NT2/D1 (cell line): ENCODE results near the gene TFAP2D.
A peak's percentile ranks its signal among the peaks of the same experiment; 100 is the strongest.

ENCODE experiments used
- DNase-seq: peaks from one replicate; pipeline ENCODE4 v3.0.0-alpha.2; 2011; ENCODE audit warnings: low read depth, low spot score
- H3K27me3 ChIP-seq: 2 replicates; pipeline ENCODE4 v1.6.0; 2011; ENCODE audit warnings: mild to moderate bottlenecking; ENCODE audit not compliant: insufficient read length, insufficient read depth
- H3K36me3 ChIP-seq: 2 replicates; pipeline ENCODE4 v1.6.1; 2011; ENCODE audit warnings: mild to moderate bottlenecking, low read length, mixed read lengths; ENCODE audit not compliant: insufficient read depth, insufficient read length
- H3K4me1 ChIP-seq: 2 replicates; pipeline ENCODE4 v1.5.1; 2011; ENCODE audit not compliant: insufficient read depth, insufficient read length
- H3K4me3 ChIP-seq: 2 replicates; pipeline ENCODE4 v1.5.1; 2011; ENCODE audit warnings: low read depth; ENCODE audit not compliant: insufficient read length
- H3K9ac ChIP-seq: 2 replicates; pipeline ENCODE4 v1.6.0; 2011; ENCODE audit warnings: low read depth; ENCODE audit not compliant: insufficient read length
- H3K9me3 ChIP-seq: 2 replicates; pipeline ENCODE4 v1.5.1; 2011; ENCODE audit warnings: mild to moderate bottlenecking, low read length; ENCODE audit not compliant: insufficient read depth
- SUZ12 ChIP-seq: IDR thresholded peaks from 2 replicates; pipeline ENCODE4 v1.6.1; 2011; ENCODE audit not compliant: insufficient read length, insufficient read depth; ENCODE audit errors: extremely low read depth
- YY1 ChIP-seq: IDR thresholded peaks from 2 replicates; pipeline ENCODE4 v1.6.1; 2011; ENCODE audit not compliant: insufficient read length, insufficient read depth
- ZNF274 ChIP-seq: IDR thresholded peaks from 2 replicates; pipeline ENCODE4 v1.6.1; 2011; ENCODE audit warnings: mild to moderate bottlenecking, low read depth, low read length

Gene TFAP2D

GRCh38 chr6:50699051-50699775 is 14.1 kb upstream of the TFAP2D start:
- Histone ChIP-seq H3K9me3 (no peaks in the 10 kb centered on the region), H3K9ac (no peak overlapping the region), H3K4me3 (no peak overlapping the region), H3K27me3 (peaks cover 3% of the 10 kb centered on the region), H3K36me3 (no peaks in the 10 kb centered on the region), H3K4me1 (no peaks in the 10 kb centered on the region)
- DNase-seq = no peak
- TF ChIP-seq SUZ12 = no peak
- no peak for TF ChIP-seq ZNF274
- TF ChIP-seq YY1 = no peak

DNA sequence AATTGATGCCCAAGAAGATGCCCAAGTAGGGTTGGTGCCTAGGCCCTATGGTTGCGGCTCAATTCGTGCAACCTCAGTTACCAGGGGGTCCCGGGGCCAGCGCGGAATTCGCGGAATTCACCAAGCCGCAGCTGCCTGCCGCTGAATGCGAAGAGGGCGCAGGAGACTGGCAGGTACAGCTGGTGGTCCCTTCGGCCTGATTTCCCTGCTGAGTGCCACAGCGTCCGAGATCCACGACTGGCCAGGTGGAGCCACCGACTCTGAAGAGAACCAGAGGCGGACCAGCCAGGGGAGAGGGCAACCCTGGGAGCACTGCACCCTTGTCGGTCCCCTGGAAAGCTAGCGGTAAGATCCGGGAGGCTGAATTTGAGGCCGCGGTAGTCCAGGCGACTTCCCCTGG is 6.8 kb upstream of the TFAP2D start:
- no peaks in the 10 kb centered on the region for H3K36me3 ChIP-seq
- H3K4me3 ChIP-seq = peak overlapping the region; percentile 11
- H3K9me3 ChIP-seq = no peaks in the 10 kb centered on the region
- H3K27me3 ChIP-seq = peaks cover 52% of the 10 kb centered on the region
- no peaks in the 10 kb centered on the region for H3K4me1 ChIP-seq
- no peak for DNase-seq
- TF ChIP-seq SUZ12 = no peak
- no peak for TF ChIP-seq ZNF274
- no peak for TF ChIP-seq YY1
- H3K9ac ChIP-seq = no peak overlapping the region

- Histone ChIP-seq H3K4me1 (no peaks in the 10 kb centered on the region), H3K9me3 (no peaks in the 10 kb centered on the region), H3K36me3 (no peaks in the 10 kb centered on the region), H3K4me3 (peak overlapping the region; percentile 11), H3K9ac (no peak overlapping the region), H3K27me3 (peaks cover 55% of the 10 kb centered on the region)
- no peak for DNase-seq
- TF ChIP-seq SUZ12 (no peak), YY1 (no peak), ZNF274 (no peak)
These were observed 6.1 kb upstream of the TFAP2D start for GRCh38 chr6:50707191-50707590.

DNA sequence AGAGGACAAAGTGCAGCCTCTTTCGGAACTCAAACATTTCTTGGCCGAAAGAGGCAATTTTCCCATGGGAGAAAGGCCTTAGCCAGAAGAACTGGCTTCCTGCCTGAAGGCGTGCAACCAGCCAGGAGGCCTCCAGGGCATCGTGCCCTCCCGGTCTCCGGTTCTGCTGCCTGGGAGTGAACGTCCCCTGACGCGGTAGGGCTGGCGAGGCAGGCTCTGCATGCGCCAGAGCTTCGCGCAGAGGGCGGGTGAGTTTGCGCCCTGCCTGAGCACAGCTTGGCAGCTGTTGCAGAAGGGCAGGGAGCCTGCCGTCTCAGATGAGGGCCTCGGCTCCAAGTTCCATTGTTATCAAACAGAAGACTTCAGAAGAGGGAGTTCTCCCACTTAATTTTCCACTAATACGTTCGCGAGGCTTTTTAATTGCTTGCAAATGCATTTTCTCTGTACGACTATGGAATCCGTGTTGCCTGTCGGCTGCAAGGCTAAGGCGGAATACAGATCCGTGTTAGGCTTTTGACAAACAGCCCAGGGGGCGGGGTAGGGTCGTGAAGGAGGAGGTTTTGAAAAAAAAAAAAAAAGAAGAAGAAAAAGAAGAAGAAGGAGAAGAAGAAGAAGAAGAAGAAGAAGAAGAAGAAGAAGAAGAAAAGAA is 5.5 kb upstream of the TFAP2D start:
- DNase-seq = no peak
- H3K4me3 ChIP-seq = no peak overlapping the region
- no peaks in the 10 kb centered on the region for H3K4me1 ChIP-seq
- H3K27me3 ChIP-seq = peaks cover 61% of the 10 kb centered on the region
- no peak overlapping the region for H3K9ac ChIP-seq
- no peaks in the 10 kb centered on the region for H3K9me3 ChIP-seq
- TF ChIP-seq ZNF274 (no peak), YY1 (no peak)
- H3K36me3 ChIP-seq = no peaks in the 10 kb centered on the region

GRCh38 chr6:50708664-50709365 is 4.5 kb upstream of the TFAP2D start:
- no peak overlapping the region for H3K9ac ChIP-seq
- no peak for TF ChIP-seq SUZ12
- no peak for TF ChIP-seq YY1
- no peak for TF ChIP-seq ZNF274
- no peaks in the 10 kb centered on the region for H3K36me3 ChIP-seq
- no peaks in the 10 kb centered on the region for H3K4me1 ChIP-seq
- no peaks in the 10 kb centered on the region for H3K9me3 ChIP-seq
- no peak overlapping the region for H3K4me3 ChIP-seq
- no peak for DNase-seq
- peaks cover 72% of the 10 kb centered on the region for H3K27me3 ChIP-seq

- H3K36me3 ChIP-seq = no peaks in the 10 kb centered on the region
- no peaks in the 10 kb centered on the region for H3K9me3 ChIP-seq
- H3K4me3 ChIP-seq = no peak overlapping the region
- TF ChIP-seq ZNF274 = no peak
- TF ChIP-seq SUZ12 = no peak
- TF ChIP-seq YY1 = no peak
- peaks cover 77% of the 10 kb centered on the region for H3K27me3 ChIP-seq
- H3K4me1 ChIP-seq = no peaks in the 10 kb centered on the region
- DNase-seq = no peak
- H3K9ac ChIP-seq = no peak overlapping the region
These were observed 4.0 kb upstream of the TFAP2D start for GRCh38 chr6:50709366-50709734.

DNA sequence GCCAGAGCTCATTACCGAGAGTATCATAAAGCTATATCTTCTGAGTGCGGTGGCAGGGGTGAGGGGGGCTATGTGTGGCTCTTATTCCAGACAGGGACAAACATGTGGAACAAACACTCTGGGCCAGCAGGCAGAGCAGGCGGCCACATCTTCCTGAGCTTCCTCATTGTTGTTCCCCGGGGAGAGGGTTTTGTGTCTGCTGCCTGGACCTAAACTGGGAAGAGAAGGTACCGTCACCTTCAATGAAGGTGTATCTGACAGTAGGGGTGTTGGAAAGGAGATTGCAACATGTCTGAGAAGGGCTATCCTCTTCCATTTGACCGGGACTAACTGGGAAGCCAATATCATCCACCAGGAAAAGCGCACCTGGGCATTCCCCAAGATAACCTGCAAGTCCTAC is 1.6 kb upstream of the TFAP2D start:
- Histone ChIP-seq H3K4me1 (no peaks in the 10 kb centered on the region), H3K36me3 (no peaks in the 10 kb centered on the region), H3K4me3 (no peak overlapping the region), H3K9me3 (no peaks in the 10 kb centered on the region), H3K27me3 (peaks cover 85% of the 10 kb centered on the region), H3K9ac (no peak overlapping the region)
- DNase-seq = no peak
- no peak for TF ChIP-seq SUZ12
